OCI-LY1 (cell line): ENCODE measurements around the gene ADAP2.
A peak's percentile ranks its signal among the peaks of the same experiment; 100 is the strongest.

Source experiments
- H2AFZ ChIP-seq: fragments of 200-600 bp; sonication (generic), shearing (Covaris generic); 2 replicates; pipeline ENCODE4 v1.6.0; 2014; ENCODE audit warnings: antibody characterized with exemption, mild to moderate bottlenecking, low read length
- H3F3A ChIP-seq: fragments of 200-600 bp; sonication (generic), shearing (Covaris generic); 2 replicates; pipeline ENCODE4 v1.6.0; 2014; ENCODE audit warnings: mild to moderate bottlenecking, antibody characterized with exemption, low read length, moderate library complexity; ENCODE audit not compliant: insufficient read depth
- H3K27ac ChIP-seq: fragments of 200-600 bp; sonication (generic); 2 replicates; pipeline ENCODE4 v1.5.1; 2014; ENCODE audit warnings: low read length, mixed run types, mild to moderate bottlenecking, low read depth; ENCODE audit not compliant: poor library complexity, severe bottlenecking
- H3K27me3 ChIP-seq: fragments of 200-600 bp; sonication (generic); 2 replicates; pipeline ENCODE4 v1.6.0; 2014; ENCODE audit warnings: antibody characterized with exemption, mild to moderate bottlenecking, low read length, moderate library complexity; ENCODE audit not compliant: insufficient read depth
- H3K36me3 ChIP-seq: fragments of 200-600 bp; sonication (generic); 2 replicates; pipeline ENCODE4 v1.6.1; 2014; ENCODE audit warnings: mild to moderate bottlenecking, antibody characterized with exemption, low read length, moderate library complexity, mixed read lengths; ENCODE audit not compliant: insufficient read depth
- H3K4me1 ChIP-seq: fragments of 200-600 bp; sonication (generic); 2 replicates; pipeline ENCODE4 v1.5.1; 2014; ENCODE audit warnings: mild to moderate bottlenecking, low read length, moderate library complexity; ENCODE audit not compliant: insufficient read depth, severe bottlenecking
- H3K4me2 ChIP-seq: fragments of 200-600 bp; sonication (generic), shearing (Covaris generic); 2 replicates; pipeline ENCODE4 v1.6.1; 2014; ENCODE audit warnings: low read length
- H3K4me3 ChIP-seq: fragments of 200-600 bp; sonication (generic); 2 replicates; pipeline ENCODE4 v1.5.1; 2014; ENCODE audit warnings: low read length, low read depth, mild to moderate bottlenecking, mixed read lengths; ENCODE audit not compliant: poor library complexity, severe bottlenecking
- H3K79me2 ChIP-seq: fragments of 200-600 bp; shearing (Covaris generic); 2 replicates; pipeline ENCODE4 v1.6.1; 2016; ENCODE audit warnings: mixed run types, low read length, mixed read lengths; ENCODE audit not compliant: insufficient read depth
- H3K9ac ChIP-seq: fragments of 200-600 bp; sonication (generic), shearing (Covaris generic); 2 replicates; pipeline ENCODE4 v1.6.1; 2014; ENCODE audit warnings: mild to moderate bottlenecking, low read length, mixed read lengths
- H3K9me2 ChIP-seq: fragments of 200-600 bp; sonication (generic), shearing (Covaris generic); 2 replicates; pipeline ENCODE4 v1.6.1; 2014; ENCODE audit warnings: low read depth, mild to moderate bottlenecking, low read length, mixed read lengths
- H3K9me3 ChIP-seq: fragments of 200-600 bp; shearing (Covaris generic); 2 replicates; pipeline ENCODE4 v1.6.1; 2014; ENCODE audit warnings: low read length, mixed read lengths
- H4K20me1 ChIP-seq: fragments of 200-600 bp; sonication (generic), shearing (Covaris generic); 2 replicates; pipeline ENCODE4 v1.6.0; 2016; ENCODE audit warnings: mild to moderate bottlenecking, low read length; ENCODE audit not compliant: insufficient read depth
- EZH2 ChIP-seq: fragments of 200-600 bp; sonication (generic), shearing (Covaris generic); IDR thresholded peaks from 2 replicates; pipeline ENCODE4 v1.8.0; 2017; ENCODE audit warnings: borderline replicate concordance, mixed run types, mild to moderate bottlenecking, antibody characterized with exemption, low read length, moderate library complexity, mixed read lengths
- TF ChIP-seq, protein P1 (sequence below): fragments of 200-600 bp; sonication (generic), shearing (Covaris generic); IDR thresholded peaks from 2 replicates; pipeline ENCODE4 v1.5.1; 2017; ENCODE audit warnings: mild to moderate bottlenecking, antibody characterized with exemption, low read length, moderate library complexity, mixed read lengths

The ADAP2 gene

DNA sequence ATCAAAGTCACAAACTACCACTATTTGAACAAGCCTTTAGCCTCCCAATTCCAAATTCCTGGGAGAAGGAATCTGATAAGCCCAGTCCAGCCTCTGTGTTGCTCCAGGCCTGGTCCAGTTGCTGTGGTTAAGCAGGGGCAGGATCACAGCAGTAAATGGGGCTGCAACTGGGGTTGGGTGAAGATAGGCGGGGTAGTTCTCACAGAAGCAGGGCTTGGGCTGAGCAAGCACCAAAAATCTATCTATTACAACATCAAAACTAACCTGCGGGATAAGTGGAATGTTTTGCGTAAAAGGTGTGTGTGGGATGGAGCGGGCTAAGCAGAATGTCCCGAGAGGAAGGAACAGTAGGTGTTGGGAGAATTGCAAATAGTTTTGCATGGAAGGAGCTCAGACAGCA is 26.1 kb downstream of the ADAP2 start:
- Histone ChIP-seq H3K9me2 (no peaks in the 10 kb centered on the region), H3K79me2 (no peaks in the 10 kb centered on the region), H4K20me1 (no peaks in the 10 kb centered on the region), H3K4me3 (no peak overlapping the region), H3K9ac (no peak overlapping the region), H3K36me3 (no peaks in the 10 kb centered on the region), H3K4me2 (no peak overlapping the region), H2AFZ (no peak overlapping the region), H3K27me3 (no peaks in the 10 kb centered on the region), H3F3A (no peaks in the 10 kb centered on the region), H3K27ac (no peak overlapping the region), H3K9me3 (no peaks in the 10 kb centered on the region), H3K4me1 (peaks cover 23% of the 10 kb centered on the region)
- TF ChIP-seq, protein P1, sequence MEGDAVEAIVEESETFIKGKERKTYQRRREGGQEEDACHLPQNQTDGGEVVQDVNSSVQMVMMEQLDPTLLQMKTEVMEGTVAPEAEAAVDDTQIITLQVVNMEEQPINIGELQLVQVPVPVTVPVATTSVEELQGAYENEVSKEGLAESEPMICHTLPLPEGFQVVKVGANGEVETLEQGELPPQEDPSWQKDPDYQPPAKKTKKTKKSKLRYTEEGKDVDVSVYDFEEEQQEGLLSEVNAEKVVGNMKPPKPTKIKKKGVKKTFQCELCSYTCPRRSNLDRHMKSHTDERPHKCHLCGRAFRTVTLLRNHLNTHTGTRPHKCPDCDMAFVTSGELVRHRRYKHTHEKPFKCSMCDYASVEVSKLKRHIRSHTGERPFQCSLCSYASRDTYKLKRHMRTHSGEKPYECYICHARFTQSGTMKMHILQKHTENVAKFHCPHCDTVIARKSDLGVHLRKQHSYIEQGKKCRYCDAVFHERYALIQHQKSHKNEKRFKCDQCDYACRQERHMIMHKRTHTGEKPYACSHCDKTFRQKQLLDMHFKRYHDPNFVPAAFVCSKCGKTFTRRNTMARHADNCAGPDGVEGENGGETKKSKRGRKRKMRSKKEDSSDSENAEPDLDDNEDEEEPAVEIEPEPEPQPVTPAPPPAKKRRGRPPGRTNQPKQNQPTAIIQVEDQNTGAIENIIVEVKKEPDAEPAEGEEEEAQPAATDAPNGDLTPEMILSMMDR, result no peak
- TF ChIP-seq EZH2, result no peak

DNA sequence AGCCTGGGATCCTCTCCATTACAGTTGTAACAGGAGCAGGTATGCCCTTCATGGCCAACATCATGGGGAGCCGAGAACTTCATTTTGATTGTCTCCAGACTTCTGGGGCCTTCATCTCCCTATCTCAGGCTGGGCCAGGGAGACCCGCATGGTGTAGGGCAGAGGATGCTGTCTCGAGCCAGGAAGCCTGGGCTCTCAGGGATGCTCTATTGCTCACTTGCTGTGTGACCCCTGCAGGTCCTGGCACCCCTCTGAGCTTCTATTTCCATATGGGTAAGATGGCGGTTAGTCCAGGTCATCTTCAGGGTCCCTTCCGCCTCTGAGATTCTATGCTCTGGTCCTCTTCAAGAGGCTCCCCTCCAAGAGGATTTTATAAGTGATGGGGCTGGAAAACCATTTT is 28.4 kb downstream of the ADAP2 start:
- H3K27me3 ChIP-seq, result no peaks in the 10 kb centered on the region
- H4K20me1 ChIP-seq, result no peaks in the 10 kb centered on the region
- no peak for TF ChIP-seq EZH2
- TF ChIP-seq, protein P1, result no peak
- no peak overlapping the region for H3K4me3 ChIP-seq
- no peak overlapping the region for H3K9ac ChIP-seq
- H2AFZ ChIP-seq, result no peak overlapping the region
- no peaks in the 10 kb centered on the region for H3F3A ChIP-seq
- no peaks in the 10 kb centered on the region for H3K9me3 ChIP-seq
- H3K79me2 ChIP-seq, result no peaks in the 10 kb centered on the region
- peaks cover 46% of the 10 kb centered on the region for H3K4me1 ChIP-seq
- no peaks in the 10 kb centered on the region for H3K36me3 ChIP-seq
- peak overlapping the region; percentile 52 for H3K27ac ChIP-seq
- H3K4me2 ChIP-seq, result no peak overlapping the region
- H3K9me2 ChIP-seq, result no peaks in the 10 kb centered on the region

DNA sequence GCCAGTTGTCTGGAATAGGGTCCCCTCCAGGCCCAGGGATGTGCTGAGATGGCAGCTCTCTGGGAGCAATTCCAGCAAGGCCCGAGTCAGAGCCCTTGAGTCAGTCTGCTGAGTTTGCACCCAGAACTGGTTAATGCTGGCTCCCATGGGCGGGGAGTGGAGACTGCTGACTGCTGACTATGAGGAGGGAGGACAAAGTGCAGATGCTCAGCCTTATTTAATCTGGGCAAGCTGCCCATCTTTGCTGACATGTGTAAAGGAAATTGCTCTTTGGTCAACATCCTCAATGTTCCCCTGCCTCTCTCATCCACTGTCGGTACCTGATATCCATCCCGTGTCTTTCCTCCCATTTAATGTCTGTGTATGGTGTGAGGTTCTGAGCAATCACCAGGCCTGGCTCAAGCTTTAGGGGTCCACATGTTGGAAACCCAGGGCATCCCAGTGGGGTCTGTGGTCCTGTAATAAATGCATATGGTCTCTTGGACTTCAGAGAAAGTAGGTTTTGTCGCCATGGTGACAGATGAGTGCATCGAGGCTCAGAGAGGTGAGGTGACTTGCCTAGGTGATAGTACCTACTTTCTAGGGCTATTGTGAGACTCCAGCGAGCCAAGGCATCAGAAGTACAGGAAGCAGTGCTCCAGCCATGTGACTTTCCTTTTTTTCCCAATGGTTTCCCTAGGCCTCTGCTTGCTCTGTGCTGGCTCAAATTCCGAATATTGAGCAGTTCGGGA is 29.1 kb downstream of the ADAP2 start:
- no peak overlapping the region for H3K9ac ChIP-seq
- H3K36me3 ChIP-seq, result no peaks in the 10 kb centered on the region
- no peak overlapping the region for H3K4me3 ChIP-seq
- H3K27me3 ChIP-seq, result no peaks in the 10 kb centered on the region
- H2AFZ ChIP-seq, result no peak overlapping the region
- H3K27ac ChIP-seq, result peak overlapping the region; percentile 52
- no peaks in the 10 kb centered on the region for H3K9me2 ChIP-seq
- H3K9me3 ChIP-seq, result no peaks in the 10 kb centered on the region
- no peaks in the 10 kb centered on the region for H3F3A ChIP-seq
- TF ChIP-seq EZH2, result no peak
- TF ChIP-seq, protein P1, result no peak
- H4K20me1 ChIP-seq, result no peaks in the 10 kb centered on the region
- no peak overlapping the region for H3K4me2 ChIP-seq
- H3K79me2 ChIP-seq, result no peaks in the 10 kb centered on the region
- peaks cover 46% of the 10 kb centered on the region for H3K4me1 ChIP-seq
